ENCODE measurements around the gene INTS13.

GRCh38 chr12:26953447-26953846, 15.7 kb upstream of the INTS13 start:
- TF ChIP-seq POLR2A (IDR thresholded peaks at IDR 0.05) (no peak), EP300 (IDR thresholded peaks at IDR 0.05) (no peak)
- TF ChIP-seq, protein P1, sequence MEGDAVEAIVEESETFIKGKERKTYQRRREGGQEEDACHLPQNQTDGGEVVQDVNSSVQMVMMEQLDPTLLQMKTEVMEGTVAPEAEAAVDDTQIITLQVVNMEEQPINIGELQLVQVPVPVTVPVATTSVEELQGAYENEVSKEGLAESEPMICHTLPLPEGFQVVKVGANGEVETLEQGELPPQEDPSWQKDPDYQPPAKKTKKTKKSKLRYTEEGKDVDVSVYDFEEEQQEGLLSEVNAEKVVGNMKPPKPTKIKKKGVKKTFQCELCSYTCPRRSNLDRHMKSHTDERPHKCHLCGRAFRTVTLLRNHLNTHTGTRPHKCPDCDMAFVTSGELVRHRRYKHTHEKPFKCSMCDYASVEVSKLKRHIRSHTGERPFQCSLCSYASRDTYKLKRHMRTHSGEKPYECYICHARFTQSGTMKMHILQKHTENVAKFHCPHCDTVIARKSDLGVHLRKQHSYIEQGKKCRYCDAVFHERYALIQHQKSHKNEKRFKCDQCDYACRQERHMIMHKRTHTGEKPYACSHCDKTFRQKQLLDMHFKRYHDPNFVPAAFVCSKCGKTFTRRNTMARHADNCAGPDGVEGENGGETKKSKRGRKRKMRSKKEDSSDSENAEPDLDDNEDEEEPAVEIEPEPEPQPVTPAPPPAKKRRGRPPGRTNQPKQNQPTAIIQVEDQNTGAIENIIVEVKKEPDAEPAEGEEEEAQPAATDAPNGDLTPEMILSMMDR (IDR thresholded peaks at IDR 0.05): no peak

Measured in sigmoid colon (tissue), 4 donors.